ENCODE measurements around the gene GYG2. TPM values are rescaled to one million over a fixed set of nuclear protein-coding genes. Genes with fewer than 3 reads are reported as not detected.

Gene GYG2
- total and polyA plus RNA-seq, 2 of the 8 experiments (the other 6 are each of a cell fraction or from before 2014, with no cell fraction given), result 52.8 to 65.3 TPM

DNA sequence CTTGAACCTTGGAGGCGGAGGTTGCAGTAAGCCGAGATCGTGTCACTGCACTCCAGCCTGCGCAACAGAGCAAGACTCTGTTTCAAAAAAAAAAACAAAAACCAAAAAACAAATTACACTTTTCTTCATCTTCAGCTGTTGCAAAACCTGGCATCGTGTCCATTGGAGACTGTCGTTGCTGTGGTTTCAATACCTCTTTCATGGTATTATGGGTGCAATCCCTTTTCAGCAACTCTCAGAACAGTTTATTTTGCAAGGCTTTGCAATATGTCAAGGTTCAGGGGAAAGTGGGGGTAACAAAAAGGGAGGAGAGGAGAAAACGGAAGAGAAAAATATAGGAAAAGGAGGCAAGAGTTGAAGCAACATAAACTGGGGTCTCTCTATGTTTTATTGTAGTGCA is 59.6 kb downstream of the GYG2 start (continued):
- TF ChIP-seq CBX8 (IDR thresholded peaks at IDR 0.05; ENCODE audit: borderline replicate concordance, low read depth, low read length) (no peak), MAX (IDR thresholded peaks at IDR 0.05) (no peak), HDAC6 (IDR thresholded peaks at IDR 0.05; ENCODE audit: low read depth, low read length) (no peak)
